ENCODE measurements around the gene RNF152.

Gene RNF152

GRCh38 chr18:61908661-61909060 is 15.9 kb upstream of the RNF152 start:
- ChIA-PET POLR2A (ENCODE audit: low non-redundant PET) (no interaction called here), CTCF (no interaction called here)

GRCh38 chr18:61901323-61901986 is 8.6 kb upstream of the RNF152 start:
- peak; percentile 58 for DNase-seq (ENCODE audit: low spot score)
- TF ChIP-seq CTCF (conservative IDR thresholded peaks at IDR 0.05; ENCODE audit: low read depth) = peak; percentile 78
- ChIA-PET POLR2A (ENCODE audit: low non-redundant PET) (no interaction called here), CTCF (interaction anchor here (0.7 kb wide), 1 partner anchor 746 kb away, joined by 3 read pairs; no protein-coding TSS in a partner anchor)
- H3K27ac ChIP-seq = no peak overlapping the region

More at GRCh38 chr18:61908661-61909060, 15.9 kb upstream of the RNF152 start:
- H3K27ac ChIP-seq = no peak overlapping the region
- no peak for TF ChIP-seq CTCF (conservative IDR thresholded peaks at IDR 0.05; ENCODE audit: low read depth)
- peak; percentile 11 for DNase-seq (ENCODE audit: low spot score)

GRCh38 chr18:61900504-61901281 is 7.9 kb upstream of the RNF152 start:
- DNase-seq (ENCODE audit: low spot score) = no peak
- CTCF ChIA-PET = interaction anchor here (0.7 kb wide), 2 partner anchors 201 to 745 kb away, joined by 3 read pairs; no protein-coding TSS in a partner anchor
- no peak overlapping the region for H3K27ac ChIP-seq
- TF ChIP-seq CTCF (conservative IDR thresholded peaks at IDR 0.05; ENCODE audit: low read depth) = no peak
- POLR2A ChIA-PET (ENCODE audit: low non-redundant PET) = no interaction called here

- ChIA-PET POLR2A (ENCODE audit: low non-redundant PET) (no interaction called here), CTCF (no interaction called here)
- TF ChIP-seq CTCF (conservative IDR thresholded peaks at IDR 0.05; ENCODE audit: low read depth) = no peak
- H3K27ac ChIP-seq = no peak overlapping the region
- DNase-seq (ENCODE audit: low spot score) = peak; percentile 12
Measured at GRCh38 chr18:61898640-61899101, 5.9 kb upstream of the RNF152 start.

- TF ChIP-seq CTCF (conservative IDR thresholded peaks at IDR 0.05; ENCODE audit: low read depth) = no peak
- peak overlapping the region; percentile 80 for H3K27ac ChIP-seq
- peak; percentile 93 for DNase-seq (ENCODE audit: low spot score)
- CTCF ChIA-PET = interaction anchor here (0.5 kb wide), 1 partner anchor 223 kb away, joined by 4 read pairs; no protein-coding TSS in a partner anchor
- POLR2A ChIA-PET (ENCODE audit: low non-redundant PET) = no interaction called here
Measured at GRCh38 chr18:61896757-61897156, 4.0 kb upstream of the RNF152 start.

GRCh38 chr18:61896118-61896517 is 3.3 kb upstream of the RNF152 start:
- no peak for TF ChIP-seq CTCF (conservative IDR thresholded peaks at IDR 0.05; ENCODE audit: low read depth)
- no peak for DNase-seq (ENCODE audit: low spot score)
- CTCF ChIA-PET = no interaction called here
- POLR2A ChIA-PET (ENCODE audit: low non-redundant PET) = interaction anchor here (0.7 kb wide), 1 partner anchor 16 kb away, joined by 7 read pairs; no protein-coding TSS in a partner anchor
- H3K27ac ChIP-seq = peak overlapping the region; percentile 80
